IPS-18a (cell line): Measurements from ENCODE around the gene MAP3K9.

Experiments
- H3K27ac ChIP-seq: one replicate; pipeline ENCODE4 v1.5.1; 2013; ENCODE audit warnings: low read length
- H3K27me3 ChIP-seq: one replicate; pipeline ENCODE4 v1.6.1; 2013; ENCODE audit warnings: mild to moderate bottlenecking, low read length; ENCODE audit not compliant: control insufficient read depth, insufficient read depth
- H3K36me3 ChIP-seq: one replicate; pipeline ENCODE4 v1.6.1; 2013; ENCODE audit warnings: low read depth, low read length; ENCODE audit not compliant: control insufficient read depth
- H3K4me1 ChIP-seq: one replicate; pipeline ENCODE4 v1.6.1; 2013; ENCODE audit warnings: low read depth, low read length; ENCODE audit not compliant: control insufficient read depth
- H3K4me3 ChIP-seq: one replicate; pipeline ENCODE4 v1.5.1; 2013; ENCODE audit warnings: low read length
- H3K9ac ChIP-seq: one replicate; pipeline ENCODE4 v1.6.1; 2013; ENCODE audit warnings: mild to moderate bottlenecking, low read length, moderate library complexity
- H3K9me3 ChIP-seq: one replicate; pipeline ENCODE4 v1.6.1; 2013; ENCODE audit warnings: low read depth, low read length; ENCODE audit not compliant: control insufficient read depth

MAP3K9 gene

DNA sequence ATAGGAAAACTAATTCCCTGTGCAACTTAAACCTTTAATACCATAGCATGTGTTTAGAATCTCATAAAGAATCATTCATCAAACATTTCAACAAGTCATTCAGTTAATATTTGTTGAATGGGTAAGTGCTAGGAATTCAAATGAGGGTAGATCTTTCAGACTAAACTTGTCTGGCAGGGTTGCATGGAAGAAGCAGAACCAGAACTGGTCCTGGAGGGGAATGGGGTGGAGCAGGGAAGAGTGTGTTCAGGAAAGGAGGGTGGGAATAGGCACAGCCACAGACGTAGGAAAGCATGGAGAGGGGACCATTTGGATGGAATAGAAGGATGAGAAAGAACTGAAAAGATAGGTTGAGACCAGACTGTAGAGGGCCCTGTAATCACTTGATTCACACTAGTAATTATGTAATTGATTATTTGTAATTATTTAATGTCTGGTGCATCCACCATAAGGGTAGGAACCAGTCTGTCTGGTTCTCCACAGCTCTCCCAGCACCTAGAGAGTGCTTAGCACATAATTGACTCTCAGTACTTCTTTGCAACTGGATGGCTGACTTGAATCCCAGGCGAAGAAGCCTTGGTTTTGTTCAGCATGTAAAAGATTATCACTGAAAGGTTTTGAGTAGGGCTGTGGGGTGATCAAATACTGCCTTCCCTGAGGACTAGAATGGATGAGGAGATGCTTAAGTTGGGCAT lies 3.0 kb upstream of the MAP3K9 start:
- H3K27ac ChIP-seq: no peak overlapping the region
- H3K27me3 ChIP-seq: no peaks in the 10 kb centered on the region
- H3K9ac ChIP-seq: no peak overlapping the region
- peaks cover 20% of the 10 kb centered on the region for H3K4me1 ChIP-seq
- no peaks in the 10 kb centered on the region for H3K9me3 ChIP-seq
- H3K36me3 ChIP-seq: no peaks in the 10 kb centered on the region
- peak overlapping the region; percentile 77 for H3K4me3 ChIP-seq

DNA sequence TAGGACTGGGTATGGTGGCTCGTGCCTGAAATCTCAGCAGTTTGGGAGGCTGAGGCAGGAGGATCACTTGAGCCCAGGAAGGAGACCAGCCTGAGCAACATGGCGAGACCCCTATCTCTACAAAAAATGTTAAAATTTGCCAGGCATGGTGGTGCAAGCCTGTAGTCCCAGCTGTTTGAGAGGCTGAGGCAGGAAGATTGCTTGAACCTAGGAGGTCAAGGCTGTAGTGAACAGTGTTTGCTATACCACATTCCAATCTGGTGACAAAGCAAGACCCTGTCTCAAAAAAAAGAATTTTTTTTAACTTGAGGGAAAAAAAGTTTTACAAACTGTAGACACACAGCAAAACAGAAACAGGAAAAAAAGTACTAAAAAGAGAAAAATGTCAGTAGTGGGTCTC lies 2.3 kb upstream of the MAP3K9 start:
- no peaks in the 10 kb centered on the region for H3K9me3 ChIP-seq
- H3K36me3 ChIP-seq: no peaks in the 10 kb centered on the region
- H3K27ac ChIP-seq: no peak overlapping the region
- peaks cover 20% of the 10 kb centered on the region for H3K4me1 ChIP-seq
- H3K9ac ChIP-seq: no peak overlapping the region
- peak overlapping the region; percentile 77 for H3K4me3 ChIP-seq
- H3K27me3 ChIP-seq: no peaks in the 10 kb centered on the region

DNA sequence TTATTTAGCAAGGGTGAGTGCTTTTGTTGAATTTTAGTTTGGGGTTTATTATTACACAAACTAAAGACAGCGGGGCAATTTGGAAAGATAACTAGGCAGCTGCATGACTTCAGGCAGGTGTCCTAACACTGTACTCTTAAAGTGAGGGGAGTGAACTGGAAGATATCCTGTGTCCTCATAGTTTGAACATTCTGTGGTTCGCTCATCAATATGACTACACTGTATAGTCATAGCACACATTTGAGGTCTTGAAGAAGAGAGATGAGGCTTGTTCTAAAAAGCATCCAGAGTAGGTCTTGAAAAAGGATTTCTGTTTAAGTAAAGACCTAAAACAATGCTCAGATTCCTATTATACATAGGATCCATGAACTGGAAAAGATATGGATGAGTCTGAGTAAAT lies 1.7 kb upstream of the MAP3K9 start:
- peak overlapping the region; percentile 73 for H3K9ac ChIP-seq
- peak overlapping the region; percentile 77 for H3K4me3 ChIP-seq
- no peaks in the 10 kb centered on the region for H3K27me3 ChIP-seq
- no peaks in the 10 kb centered on the region for H3K36me3 ChIP-seq
- no peaks in the 10 kb centered on the region for H3K9me3 ChIP-seq
- H3K27ac ChIP-seq: no peak overlapping the region
- peaks cover 20% of the 10 kb centered on the region for H3K4me1 ChIP-seq

DNA sequence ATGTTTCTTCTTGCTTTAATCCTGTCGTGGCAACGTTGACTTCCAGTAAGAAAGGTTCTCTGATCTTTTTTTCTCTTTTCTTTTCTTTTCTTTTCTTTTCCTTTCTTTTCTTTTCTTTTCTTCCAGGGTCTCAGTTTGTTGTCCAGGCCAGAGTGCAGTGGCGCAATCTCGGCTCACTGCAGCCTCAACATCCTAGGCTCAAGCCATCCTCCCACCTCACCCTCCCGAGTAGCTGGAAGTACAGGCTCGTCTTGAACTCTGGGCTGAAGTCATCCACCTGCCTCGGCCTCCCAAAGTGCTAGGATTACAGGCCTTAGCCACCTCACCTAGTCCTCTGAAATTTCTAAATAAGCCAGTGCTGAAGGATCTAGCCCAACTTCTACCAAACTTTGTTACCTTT lies 1.3 kb upstream of the MAP3K9 start:
- Histone ChIP-seq H3K27ac (peak overlapping the region; percentile 50), H3K4me1 (peaks cover 20% of the 10 kb centered on the region), H3K4me3 (peak overlapping the region; percentile 77), H3K36me3 (no peaks in the 10 kb centered on the region), H3K9ac (peak overlapping the region; percentile 73), H3K9me3 (no peaks in the 10 kb centered on the region), H3K27me3 (no peaks in the 10 kb centered on the region)

DNA sequence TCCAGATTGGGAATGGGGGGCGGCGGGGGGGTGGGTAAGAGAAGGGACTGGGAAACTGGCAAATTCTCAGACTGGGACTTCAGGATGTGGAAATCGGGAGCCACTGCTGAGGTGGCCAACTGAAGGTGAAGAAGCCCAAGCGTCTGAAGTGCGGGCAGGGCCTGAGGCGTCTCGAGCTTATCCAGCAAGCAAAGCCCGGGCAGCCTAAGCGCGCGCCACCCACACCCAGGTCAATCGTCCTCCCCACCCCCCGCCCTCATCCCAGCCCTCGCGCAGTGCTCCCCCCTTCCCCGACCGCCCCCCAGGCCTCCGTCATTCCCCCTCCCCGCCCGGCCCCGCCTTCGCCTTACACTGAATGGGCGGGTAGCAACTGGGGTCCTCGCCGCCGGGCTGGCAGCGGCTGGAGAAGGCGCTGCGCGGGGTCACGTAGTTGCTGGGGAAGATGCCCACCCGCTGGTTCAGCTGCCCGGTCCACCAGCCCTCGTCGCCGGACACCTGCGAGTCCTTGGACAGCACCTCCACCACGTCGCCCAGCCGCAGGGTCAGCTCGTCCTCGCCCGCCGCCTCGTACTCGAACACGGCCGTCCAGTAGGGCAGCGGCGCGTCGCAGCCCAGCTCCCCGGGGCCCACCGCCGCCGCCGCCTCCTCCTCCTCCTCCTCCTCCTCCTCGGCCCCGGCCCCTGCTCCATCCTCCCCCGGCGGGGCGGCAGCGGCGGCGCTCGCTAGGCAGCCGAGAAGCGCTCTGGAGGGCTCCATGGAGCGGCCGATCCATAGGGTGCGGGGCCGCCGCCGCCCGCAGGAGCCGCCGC lies 693 bp downstream of the MAP3K9 start:
- Histone ChIP-seq H3K9ac (peak overlapping the region; percentile 41), H3K27me3 (no peaks in the 10 kb centered on the region), H3K4me1 (peaks cover 20% of the 10 kb centered on the region), H3K9me3 (no peaks in the 10 kb centered on the region), H3K4me3 (peak overlapping the region; percentile 80), H3K36me3 (no peaks in the 10 kb centered on the region), H3K27ac (no peak overlapping the region)

DNA sequence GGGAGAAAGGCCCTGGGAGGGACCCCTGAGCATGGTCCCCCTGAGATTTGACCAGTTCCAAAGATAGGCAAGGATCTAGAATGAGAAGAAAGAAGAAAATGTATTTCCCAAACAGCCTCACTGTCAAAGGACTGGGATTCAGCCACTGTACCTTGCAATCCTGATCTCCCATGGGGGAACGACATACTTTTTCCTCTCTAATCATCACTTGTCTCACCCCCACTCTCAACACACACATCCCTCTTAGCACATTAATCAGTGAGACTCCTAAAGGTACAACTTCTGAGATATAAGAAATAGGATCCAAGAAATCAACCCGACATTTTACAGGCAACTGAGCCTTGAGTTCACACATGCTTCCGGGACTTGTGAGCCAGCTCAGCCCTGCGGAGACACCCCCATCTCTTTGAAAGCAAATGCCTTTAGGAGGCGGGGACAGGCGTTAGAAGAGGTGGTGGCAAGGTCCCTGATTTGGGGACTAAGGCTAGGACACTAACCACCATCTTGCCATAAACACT lies 1.4 kb downstream of the MAP3K9 start:
- Histone ChIP-seq H3K36me3 (no peaks in the 10 kb centered on the region), H3K9me3 (no peaks in the 10 kb centered on the region), H3K4me3 (peak overlapping the region; percentile 80), H3K27ac (no peak overlapping the region), H3K9ac (peak overlapping the region; percentile 41), H3K27me3 (no peaks in the 10 kb centered on the region), H3K4me1 (peaks cover 20% of the 10 kb centered on the region)

DNA sequence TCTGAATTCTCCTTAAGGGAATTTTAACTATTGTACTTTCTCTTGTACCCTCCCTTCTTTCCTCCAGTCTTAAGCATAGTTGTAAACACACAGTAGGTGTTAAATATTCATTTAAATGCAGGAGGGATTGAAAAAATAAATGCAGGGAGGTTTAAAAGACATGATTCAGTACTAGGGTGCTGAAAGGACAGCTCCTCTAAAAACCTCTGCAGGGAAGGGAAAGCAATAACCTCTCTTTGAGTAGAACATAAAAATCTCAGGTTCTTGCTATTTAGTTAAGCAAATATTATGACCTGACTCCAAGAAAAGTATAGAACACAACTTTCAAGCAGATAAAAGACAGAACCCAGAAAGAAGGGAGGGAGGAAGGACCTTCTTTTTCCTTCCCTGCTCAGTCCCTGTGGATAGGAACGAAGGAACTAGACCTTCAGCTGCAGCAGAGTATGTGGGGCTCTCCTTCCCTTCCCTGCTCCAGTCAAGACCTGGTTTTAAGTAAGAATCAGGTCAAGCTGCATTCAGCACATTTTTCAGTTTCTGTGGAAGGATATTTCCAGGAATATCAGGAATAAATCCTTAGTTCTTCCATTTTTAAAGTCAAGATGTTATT lies 4.7 kb downstream of the MAP3K9 start:
- no peaks in the 10 kb centered on the region for H3K27me3 ChIP-seq
- H3K4me1 ChIP-seq: peaks cover 5% of the 10 kb centered on the region
- H3K36me3 ChIP-seq: peaks cover 14% of the 10 kb centered on the region
- no peak overlapping the region for H3K4me3 ChIP-seq
- H3K27ac ChIP-seq: no peak overlapping the region
- H3K9ac ChIP-seq: no peak overlapping the region
- no peaks in the 10 kb centered on the region for H3K9me3 ChIP-seq

DNA sequence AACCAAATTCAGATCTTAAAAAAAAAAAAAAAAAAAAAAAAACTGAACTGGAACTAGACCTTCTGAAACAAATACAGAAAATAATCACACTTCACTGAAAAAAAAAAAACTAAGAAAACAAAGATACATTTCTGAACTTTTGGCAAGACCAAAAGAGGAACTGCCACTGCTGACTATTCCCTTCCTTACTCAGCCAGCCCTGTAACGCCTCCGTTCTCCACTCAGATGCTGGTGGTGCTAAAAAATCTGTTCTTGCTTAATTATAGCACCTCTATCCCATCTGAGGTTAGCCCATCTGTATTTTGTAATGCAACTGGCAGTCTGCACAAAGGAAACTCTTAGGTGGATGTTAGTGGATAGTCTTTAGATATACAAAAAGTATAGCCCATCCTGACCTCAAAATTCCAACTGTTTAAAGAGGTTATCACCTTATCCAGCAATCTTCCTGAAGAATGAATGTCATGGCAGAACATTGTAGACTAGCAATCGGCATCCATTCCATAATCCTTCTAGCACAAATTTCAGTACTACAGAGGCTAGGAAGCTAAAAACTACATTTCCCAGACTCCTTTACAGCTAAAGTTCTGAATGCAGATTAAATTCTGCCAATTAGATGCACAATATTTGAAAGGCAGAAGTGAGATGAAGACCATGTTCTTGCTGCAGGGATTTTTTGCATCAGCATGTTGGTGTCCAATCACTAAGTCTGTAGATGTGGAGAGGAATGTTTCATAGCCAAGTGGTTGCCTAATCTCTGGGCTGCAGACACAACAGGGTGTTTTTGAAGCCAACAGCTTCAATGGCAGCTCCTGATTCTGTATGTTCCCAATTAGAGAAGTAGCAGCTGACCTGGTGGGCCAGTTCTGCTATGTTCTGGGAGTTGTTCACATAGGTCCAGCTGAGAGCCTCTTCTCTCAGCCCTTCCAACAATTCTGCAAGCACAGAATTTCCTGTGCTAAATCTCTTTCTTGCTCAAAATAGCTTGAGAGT lies 5.7 kb downstream of the MAP3K9 start:
- H3K27me3 ChIP-seq: no peaks in the 10 kb centered on the region
- H3K9ac ChIP-seq: no peak overlapping the region
- peaks cover 18% of the 10 kb centered on the region for H3K36me3 ChIP-seq
- H3K4me1 ChIP-seq: peaks cover 5% of the 10 kb centered on the region
- no peak overlapping the region for H3K4me3 ChIP-seq
- H3K9me3 ChIP-seq: no peaks in the 10 kb centered on the region
- H3K27ac ChIP-seq: no peak overlapping the region

DNA sequence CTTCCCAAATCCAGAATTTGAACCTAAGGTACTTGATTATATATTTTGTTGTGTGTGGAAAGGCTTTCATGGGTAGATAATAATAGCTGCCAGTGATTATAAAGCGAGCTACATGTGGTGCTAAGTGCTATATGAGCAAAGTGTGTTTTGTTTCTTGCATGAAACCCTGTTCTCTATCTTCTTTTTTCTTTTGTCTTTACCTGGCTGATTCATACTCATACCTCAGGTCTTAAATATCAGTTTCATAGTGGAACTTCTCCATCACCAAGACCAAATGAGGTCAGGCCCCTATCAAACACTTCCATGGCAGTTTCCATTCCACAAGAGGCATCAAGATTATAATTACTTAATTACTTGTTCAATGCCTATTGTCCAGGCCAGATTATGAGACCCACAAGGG lies 6.9 kb downstream of the MAP3K9 start:
- H3K27ac ChIP-seq: no peak overlapping the region
- H3K27me3 ChIP-seq: no peaks in the 10 kb centered on the region
- H3K4me3 ChIP-seq: no peak overlapping the region
- no peaks in the 10 kb centered on the region for H3K9me3 ChIP-seq
- no peak overlapping the region for H3K9ac ChIP-seq
- no peaks in the 10 kb centered on the region for H3K4me1 ChIP-seq
- H3K36me3 ChIP-seq: peaks cover 18% of the 10 kb centered on the region

DNA sequence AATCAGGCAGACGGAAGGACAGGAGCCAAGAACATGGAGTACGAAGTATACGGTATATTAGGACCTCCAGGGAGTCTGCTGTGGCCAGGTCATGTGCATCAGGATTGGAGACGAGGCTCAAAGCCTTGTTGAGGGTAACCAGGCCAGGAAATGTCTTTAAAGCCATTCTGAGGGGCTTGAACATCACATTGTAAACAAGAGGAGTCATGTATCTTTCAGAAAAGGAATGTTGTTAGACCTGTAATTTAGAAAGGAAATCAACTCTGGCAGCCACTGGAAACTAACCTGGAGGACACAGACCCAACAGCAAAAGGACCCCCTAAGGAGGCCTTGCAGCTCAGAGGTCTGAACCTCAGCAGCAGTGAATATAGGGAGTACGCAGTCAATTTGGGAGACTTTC lies 7.5 kb downstream of the MAP3K9 start:
- H3K9me3 ChIP-seq: no peaks in the 10 kb centered on the region
- peaks cover 18% of the 10 kb centered on the region for H3K36me3 ChIP-seq
- H3K4me3 ChIP-seq: no peak overlapping the region
- no peak overlapping the region for H3K9ac ChIP-seq
- H3K27me3 ChIP-seq: no peaks in the 10 kb centered on the region
- H3K4me1 ChIP-seq: no peaks in the 10 kb centered on the region
- H3K27ac ChIP-seq: no peak overlapping the region

DNA sequence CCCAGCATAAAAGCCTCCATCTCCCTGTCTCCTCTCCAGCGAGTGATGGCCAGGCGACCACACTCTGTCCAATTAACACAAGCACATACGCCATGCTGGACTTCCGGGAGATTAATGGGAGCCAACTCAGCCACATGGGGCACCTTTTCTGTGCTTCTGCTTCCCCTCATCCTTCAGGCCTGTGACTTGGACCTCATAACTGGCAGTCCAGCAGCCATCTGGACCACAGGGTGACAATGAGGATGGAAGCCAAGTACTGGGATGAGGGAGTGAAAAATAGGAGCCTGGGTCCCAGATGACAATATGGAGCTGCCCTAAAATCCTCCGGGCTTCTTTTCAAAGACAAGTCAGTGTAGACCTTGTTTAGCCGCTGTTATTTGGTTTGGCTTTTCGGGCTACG lies 12.8 kb downstream of the MAP3K9 start:
- Histone ChIP-seq H3K36me3 (peaks cover 32% of the 10 kb centered on the region), H3K9me3 (no peaks in the 10 kb centered on the region), H3K27ac (no peak overlapping the region), H3K9ac (no peak overlapping the region), H3K4me1 (no peaks in the 10 kb centered on the region), H3K27me3 (no peaks in the 10 kb centered on the region), H3K4me3 (no peak overlapping the region)
